ENCODE measurements around the gene KIF20A.

DNA sequence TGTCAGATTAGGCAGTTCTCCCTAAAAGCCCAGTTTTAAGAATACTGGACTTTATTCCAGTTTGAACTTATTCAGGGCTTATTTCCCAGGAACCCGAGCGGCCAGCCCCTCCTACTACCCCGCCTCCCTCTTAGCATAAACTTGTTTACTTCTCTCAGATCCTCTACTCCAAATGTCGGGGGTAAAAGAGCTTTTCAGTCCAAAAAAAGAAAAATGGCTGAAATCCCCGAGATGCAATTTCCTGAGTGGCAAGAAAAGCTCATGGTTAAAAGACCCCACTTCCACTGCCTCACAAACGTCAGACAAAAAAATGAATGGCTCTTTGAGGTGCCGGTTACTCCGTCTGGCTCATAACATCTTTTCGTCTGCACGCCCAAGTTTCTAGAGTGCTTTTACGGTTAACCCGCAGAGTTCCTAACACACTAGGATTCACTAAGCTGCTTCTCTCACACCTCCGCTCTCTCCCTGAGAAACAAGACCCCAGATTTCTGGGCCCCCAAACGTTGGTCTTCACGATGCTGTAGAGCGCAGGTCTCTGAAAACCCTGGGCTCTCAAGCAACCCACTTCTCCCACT, 884 bp upstream of the KIF20A start:
- TF ChIP-seq CTCF (IDR thresholded peaks at IDR 0.05) (no peak), POLR2A (IDR thresholded peaks at IDR 0.05; ENCODE audit: low read depth) (no peak), POLR2AphosphoS5 (IDR thresholded peaks at IDR 0.05) (no peak), EP300 (IDR thresholded peaks at IDR 0.05) (no peak)
